Neutrophil (primary cell): ENCODE data around the gene TMEM256.
A peak's percentile ranks its signal among the peaks of the same experiment; 100 is the strongest.

ENCODE experiments used
- H3K27ac ChIP-seq: fragments of 200-600 bp; sonication (generic); 2 replicates; pipeline ENCODE4 v1.5.1; 2016; ENCODE audit warnings: mild to moderate bottlenecking, moderate library complexity
- H3K27me3 ChIP-seq: fragments of 200-600 bp; sonication (generic); 2 replicates; pipeline ENCODE4 v1.6.0; 2016; ENCODE audit warnings: mild to moderate bottlenecking
- H3K36me3 ChIP-seq: fragments of 200-600 bp; sonication (generic); 2 replicates; pipeline ENCODE4 v1.5.1; 2017
- H3K4me1 ChIP-seq, 2 experiments: fragments of 200-600 bp in 1 of 2; sonication (generic) in 1 of 2; 1 replicate in 1 of 2; 2 replicates in 1 of 2; pipeline versions ENCODE4 v1.5.1 to v1.6.1; 2013 to 2016; ENCODE audit warnings: low read depth in 1 of 2, low read length in 1 of 2, mild to moderate bottlenecking in 1 of 2, moderate library complexity in 1 of 2; ENCODE audit not compliant: control insufficient read depth in 1 of 2, insufficient read depth in 1 of 2
- H3K4me3 ChIP-seq, 2 experiments: fragments of 200-600 bp in 1 of 2; sonication (generic) in 1 of 2; 1 replicate in 1 of 2; 2 replicates in 1 of 2; pipeline ENCODE4 v1.5.1; 2013 to 2016; ENCODE audit warnings: low read depth in 1 of 2, low read length in 1 of 2, mild to moderate bottlenecking in 1 of 2, moderate library complexity in 1 of 2
- H3K9me3 ChIP-seq: fragments of 200-600 bp; sonication (generic); 2 replicates; pipeline ENCODE4 v1.5.1; 2016
- CTCF ChIP-seq: fragments of 200-600 bp; sonication (generic); IDR thresholded peaks from 2 replicates; pipeline ENCODE4 v1.5.1; 2016; ENCODE audit warnings: antibody characterized with exemption

Gene TMEM256

DNA sequence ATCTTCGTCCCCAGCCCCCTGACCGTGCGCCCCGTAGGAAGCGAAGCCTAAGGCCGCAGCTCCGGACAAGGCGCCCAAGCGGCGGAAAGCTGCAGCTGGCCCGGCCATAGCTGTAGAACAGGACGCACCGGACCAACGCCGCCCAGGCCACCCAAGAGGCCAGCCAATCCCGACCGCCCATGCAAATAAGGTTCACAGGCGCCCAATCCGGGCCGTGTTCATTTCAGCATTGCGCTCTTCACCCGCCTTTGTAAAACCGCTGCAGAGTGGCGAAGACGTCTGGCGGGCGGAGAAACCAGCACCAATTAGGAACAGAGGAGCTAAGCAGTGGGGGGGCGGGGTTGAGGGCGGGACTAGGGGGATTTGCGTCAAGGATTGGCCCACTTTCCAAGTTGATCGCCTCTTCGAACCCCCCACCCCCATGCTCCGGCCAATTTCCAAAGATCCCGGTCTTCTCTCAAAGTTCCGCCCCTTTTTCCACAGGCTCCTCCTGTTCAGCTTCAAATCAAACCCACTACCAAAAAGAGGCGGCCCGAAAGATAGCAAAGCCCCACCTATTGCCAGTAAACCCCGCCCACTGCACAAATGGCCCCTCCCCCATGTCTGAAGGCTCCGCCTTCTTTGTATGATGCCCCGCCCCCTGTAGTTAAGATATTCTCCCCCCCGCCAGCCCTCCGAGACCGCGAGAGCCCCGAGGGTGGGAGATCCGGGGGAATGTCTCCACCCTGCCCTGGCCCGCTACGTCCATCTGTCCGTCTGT is at the start of gene TMEM256:
Gene TMEM256 (minus strand): TSS at position 121 of the 760 bp plus-strand sequence. CDS start 13 bp downstream, at position 108.
- peak; percentile 84 for TF ChIP-seq CTCF
- peaks cover 49% of the 10 kb centered on the region for H3K27me3 ChIP-seq
- no peaks in the 10 kb centered on the region for H3K36me3 ChIP-seq
- no peaks in the 10 kb centered on the region for H3K9me3 ChIP-seq
- peak within 1 kb of the TSS; percentile 65 to 71 for H3K4me3 ChIP-seq
- H3K4me1 ChIP-seq = peaks cover 14 to 30% of the 10 kb centered on the region in 2 experiments
- H3K27ac ChIP-seq = peak within 1 kb of the TSS; percentile 72

DNA sequence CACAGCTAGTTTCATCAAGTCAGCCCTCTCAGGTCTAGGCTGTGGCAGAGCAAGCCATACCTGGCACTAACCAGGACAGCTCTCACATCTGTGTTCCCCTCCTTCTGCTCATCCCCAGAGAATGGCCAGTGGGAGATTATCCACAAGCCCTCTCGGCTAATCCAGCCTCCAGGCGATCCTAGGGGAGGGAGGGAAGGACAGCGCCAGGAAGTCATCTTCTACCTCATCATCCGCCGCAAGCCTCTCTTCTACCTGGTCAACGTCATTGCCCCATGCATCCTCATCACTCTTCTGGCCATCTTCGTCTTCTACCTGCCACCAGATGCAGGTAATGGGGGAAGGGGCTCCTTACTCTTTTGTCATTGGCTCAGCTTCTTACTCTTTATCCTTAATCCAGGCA is 44.6 kb upstream of the TMEM256 start:
- no peak overlapping the region for H3K4me3 ChIP-seq
- no peak for TF ChIP-seq CTCF

DNA sequence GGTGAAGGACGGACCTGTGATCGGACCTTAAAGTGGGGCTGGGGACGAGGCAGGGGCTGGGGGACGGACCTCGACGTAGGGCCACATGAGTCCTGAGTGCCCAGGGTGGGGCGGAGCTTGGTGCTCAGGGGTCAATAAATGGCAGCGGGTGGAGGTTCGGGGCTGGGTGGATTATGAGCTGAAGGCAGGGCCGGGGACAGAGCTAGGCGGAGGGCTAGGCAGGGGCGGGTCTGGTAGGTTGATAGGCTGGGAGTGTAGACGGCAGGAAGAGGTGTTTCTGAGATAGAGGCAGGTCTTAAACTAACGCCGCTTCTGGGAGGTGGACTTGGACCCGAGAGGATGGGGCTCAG is 41.7 kb upstream of the TMEM256 start:
- Histone ChIP-seq H3K4me1 (peaks cover 12 to 20% of the 10 kb centered on the region in 2 experiments), H3K9me3 (no peaks in the 10 kb centered on the region), H3K27ac (no peak overlapping the region), H3K27me3 (peaks cover 83% of the 10 kb centered on the region), H3K4me3 (peak overlapping the region; percentile 55 to 74), H3K36me3 (no peaks in the 10 kb centered on the region)
- no peak for TF ChIP-seq CTCF

More for the DNA sequence above, 44.6 kb upstream of the TMEM256 start:
- Histone ChIP-seq H3K27me3 (peaks cover 54% of the 10 kb centered on the region), H3K4me1 (peaks cover 12 to 16% of the 10 kb centered on the region in 2 experiments), H3K9me3 (no peaks in the 10 kb centered on the region), H3K36me3 (no peaks in the 10 kb centered on the region), H3K27ac (no peak overlapping the region)

GRCh38 chr17:7444682-7445618 is 41.1 kb upstream of the TMEM256 start, which contains the start of gene CHRNB1:
TSS of gene CHRNB1 (plus strand) at chr17:7445061. CDS start at chr17:7445128, 67 bp downstream.
- Histone ChIP-seq H3K27ac (no peak within 1 kb of the TSS), H3K9me3 (no peaks in the 10 kb centered on the region), H3K36me3 (no peaks in the 10 kb centered on the region), H3K4me3 (peak within 1 kb of the TSS; percentile 55 to 74), H3K27me3 (peaks cover 89% of the 10 kb centered on the region), H3K4me1 (peaks cover 16 to 26% of the 10 kb centered on the region in 2 experiments)
- no peak for TF ChIP-seq CTCF
